HG03108 (cell line): Measurements from ENCODE around the gene CRYBG1.
A peak's percentile ranks its signal among the peaks of the same experiment; 100 is the strongest.

Experiments
- ATAC-seq: cut with Tn5 transposase; IDR thresholded peaks from one replicate; pipeline ENCODE4 v1.9.1; 2021; ENCODE audit warnings: moderate library complexity; ENCODE audit not compliant: unreplicated experiment

The CRYBG1 gene, protein sequence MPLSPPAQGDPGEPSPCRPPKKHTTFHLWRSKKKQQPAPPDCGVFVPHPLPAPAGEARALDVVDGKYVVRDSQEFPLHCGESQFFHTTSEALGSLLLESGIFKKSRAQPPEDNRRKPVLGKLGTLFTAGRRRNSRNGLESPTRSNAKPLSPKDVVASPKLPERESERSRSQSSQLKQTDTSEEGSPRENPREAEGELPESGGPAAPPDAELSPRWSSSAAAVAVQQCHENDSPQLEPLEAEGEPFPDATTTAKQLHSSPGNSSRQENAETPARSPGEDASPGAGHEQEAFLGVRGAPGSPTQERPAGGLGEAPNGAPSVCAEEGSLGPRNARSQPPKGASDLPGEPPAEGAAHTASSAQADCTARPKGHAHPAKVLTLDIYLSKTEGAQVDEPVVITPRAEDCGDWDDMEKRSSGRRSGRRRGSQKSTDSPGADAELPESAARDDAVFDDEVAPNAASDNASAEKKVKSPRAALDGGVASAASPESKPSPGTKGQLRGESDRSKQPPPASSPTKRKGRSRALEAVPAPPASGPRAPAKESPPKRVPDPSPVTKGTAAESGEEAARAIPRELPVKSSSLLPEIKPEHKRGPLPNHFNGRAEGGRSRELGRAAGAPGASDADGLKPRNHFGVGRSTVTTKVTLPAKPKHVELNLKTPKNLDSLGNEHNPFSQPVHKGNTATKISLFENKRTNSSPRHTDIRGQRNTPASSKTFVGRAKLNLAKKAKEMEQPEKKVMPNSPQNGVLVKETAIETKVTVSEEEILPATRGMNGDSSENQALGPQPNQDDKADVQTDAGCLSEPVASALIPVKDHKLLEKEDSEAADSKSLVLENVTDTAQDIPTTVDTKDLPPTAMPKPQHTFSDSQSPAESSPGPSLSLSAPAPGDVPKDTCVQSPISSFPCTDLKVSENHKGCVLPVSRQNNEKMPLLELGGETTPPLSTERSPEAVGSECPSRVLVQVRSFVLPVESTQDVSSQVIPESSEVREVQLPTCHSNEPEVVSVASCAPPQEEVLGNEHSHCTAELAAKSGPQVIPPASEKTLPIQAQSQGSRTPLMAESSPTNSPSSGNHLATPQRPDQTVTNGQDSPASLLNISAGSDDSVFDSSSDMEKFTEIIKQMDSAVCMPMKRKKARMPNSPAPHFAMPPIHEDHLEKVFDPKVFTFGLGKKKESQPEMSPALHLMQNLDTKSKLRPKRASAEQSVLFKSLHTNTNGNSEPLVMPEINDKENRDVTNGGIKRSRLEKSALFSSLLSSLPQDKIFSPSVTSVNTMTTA (N-terminal part only)

DNA sequence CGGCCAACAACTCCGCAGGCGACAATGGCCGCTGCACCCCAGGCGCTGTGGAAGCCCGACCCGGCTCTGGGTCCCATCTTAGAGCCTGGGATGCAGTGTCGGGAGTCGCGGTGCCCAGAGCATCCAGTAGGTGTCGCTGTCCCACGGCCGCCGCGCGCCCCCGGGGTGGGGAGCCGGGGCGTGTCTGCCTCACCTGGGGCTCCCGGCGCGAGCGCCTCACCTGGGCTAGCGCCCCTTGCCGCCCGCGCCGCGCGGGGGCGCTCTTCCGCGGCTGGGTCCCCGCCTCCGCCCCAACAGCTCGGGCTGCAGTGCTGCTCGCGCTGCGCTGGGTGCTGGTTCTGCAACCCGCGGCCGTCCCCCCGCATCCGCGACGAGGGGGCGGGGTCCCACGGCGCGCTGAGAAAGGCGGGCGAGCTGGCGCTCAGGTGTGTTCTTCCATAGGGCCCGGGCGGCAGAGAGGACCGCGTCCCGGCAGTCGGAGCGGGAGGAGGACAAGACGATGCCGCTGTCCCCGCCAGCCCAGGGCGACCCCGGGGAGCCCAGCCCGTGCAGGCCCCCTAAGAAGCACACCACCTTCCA lies at the start of gene CRYBG1:
CRYBG1 (plus strand) TSS at position 308 of the 579 bp plus-strand sequence; CDS start at position 500, 192 bp downstream.
- ATAC-seq, result peak; percentile 70

- ATAC-seq, result no peak
Observed at GRCh38 chr6:106315765-106316374, 44.6 kb upstream of the CRYBG1 start.

- ATAC-seq, result peak; percentile 46
Observed at GRCh38 chr6:106316375-106316766, 44.1 kb upstream of the CRYBG1 start.

DNA sequence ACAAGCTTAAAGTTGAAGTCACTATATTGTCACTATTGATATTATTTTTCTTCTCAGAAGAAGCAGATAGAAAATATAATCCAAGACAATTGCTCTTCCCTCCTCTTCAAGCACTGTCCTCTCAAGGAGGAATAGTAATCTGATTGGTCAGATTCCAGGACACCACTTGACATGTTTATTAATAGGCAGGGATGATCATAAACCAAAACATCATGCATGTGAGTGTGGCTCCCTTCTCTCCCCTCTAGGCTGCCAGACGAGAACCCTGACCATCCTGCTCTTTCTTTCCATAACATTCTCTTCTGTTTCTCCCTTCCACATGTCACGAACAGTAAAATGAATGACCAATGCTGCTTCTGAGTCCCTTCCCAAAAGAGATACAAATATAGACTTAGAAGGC lies 42.5 kb upstream of the CRYBG1 start:
- no peak for ATAC-seq

GRCh38 chr6:106318851-106319250 lies 41.7 kb upstream of the CRYBG1 start:
- no peak for ATAC-seq

- ATAC-seq, result no peak
Observed at GRCh38 chr6:106321940-106322339, 38.6 kb upstream of the CRYBG1 start.

DNA sequence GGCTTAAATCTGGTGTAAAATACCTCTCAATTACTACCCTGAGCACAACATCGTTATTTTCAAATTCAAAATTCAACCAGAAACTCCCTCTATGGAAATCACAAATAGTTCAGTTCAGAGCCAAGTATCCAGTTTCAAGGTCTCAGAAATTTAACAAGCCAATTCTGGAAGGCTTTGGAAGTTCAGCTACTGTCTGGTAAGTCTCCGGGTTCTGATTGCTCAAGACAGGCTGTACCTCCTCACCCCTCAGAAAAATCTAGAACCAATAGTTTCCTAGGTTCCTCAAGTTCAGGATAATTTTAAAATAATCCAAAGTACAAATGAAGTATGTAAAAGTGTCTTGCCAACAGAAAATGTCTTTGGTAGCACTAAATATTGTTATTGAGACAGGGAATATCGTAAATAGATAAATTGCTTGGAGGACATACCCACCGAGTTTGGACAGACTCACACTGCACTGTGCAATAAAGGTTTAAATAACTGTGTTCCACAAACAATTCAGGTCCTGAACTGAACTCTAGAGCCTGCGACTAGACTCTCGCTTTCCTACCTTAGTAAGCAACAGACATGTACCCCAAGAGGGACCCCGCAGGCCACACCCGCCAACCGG lies 35.7 kb upstream of the CRYBG1 start:
- ATAC-seq, result no peak

- ATAC-seq, result peak; percentile 95
Observed at GRCh38 chr6:106325336-106326178, 35.0 kb upstream of the CRYBG1 start, which contains the start of gene ATG5. Gene ATG5, minus strand, starts transcription at chr6:106325760. Its CDS starts 9,552 bp downstream, at chr6:106316208.

DNA sequence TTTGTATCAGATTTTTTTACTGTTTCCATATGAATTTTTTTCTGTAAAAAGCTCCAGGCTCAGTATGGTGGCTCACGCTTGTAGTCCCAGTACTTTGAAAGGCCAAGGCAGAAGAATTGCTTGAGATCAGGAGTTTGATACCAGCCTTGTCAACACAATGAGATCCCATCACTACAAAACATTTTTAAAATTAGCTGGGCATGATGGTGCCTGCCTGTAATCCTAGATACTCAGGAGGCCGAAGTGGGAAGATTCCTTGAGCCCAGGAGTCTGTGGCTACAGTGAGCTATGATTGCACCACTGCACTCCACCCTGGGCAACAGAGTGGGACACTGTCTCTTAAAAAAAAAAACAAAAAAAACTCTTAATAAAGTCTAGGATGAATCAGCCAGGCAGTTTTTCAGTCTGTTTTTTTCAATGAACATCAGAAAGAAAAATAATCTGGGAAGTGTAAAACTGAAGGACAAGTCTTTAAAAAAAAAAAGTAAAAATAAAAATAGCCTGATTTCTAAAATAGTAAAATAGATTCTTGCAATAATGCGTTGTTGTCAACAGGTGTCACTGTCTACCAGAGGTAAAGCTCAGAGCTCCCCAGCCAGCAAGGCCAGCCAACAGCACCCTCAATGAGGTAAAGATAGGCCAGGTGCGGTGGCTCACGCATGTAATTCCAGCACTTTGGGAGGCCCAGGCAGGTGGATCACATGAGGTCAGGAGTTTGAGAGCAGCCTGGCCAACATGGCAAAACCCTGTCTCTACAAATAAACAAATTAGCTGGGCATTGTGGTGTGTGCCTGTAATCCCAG lies 25.7 kb upstream of the CRYBG1 start:
- no peak for ATAC-seq

GRCh38 chr6:106339334-106340029 lies 21.0 kb upstream of the CRYBG1 start:
- no peak for ATAC-seq

DNA sequence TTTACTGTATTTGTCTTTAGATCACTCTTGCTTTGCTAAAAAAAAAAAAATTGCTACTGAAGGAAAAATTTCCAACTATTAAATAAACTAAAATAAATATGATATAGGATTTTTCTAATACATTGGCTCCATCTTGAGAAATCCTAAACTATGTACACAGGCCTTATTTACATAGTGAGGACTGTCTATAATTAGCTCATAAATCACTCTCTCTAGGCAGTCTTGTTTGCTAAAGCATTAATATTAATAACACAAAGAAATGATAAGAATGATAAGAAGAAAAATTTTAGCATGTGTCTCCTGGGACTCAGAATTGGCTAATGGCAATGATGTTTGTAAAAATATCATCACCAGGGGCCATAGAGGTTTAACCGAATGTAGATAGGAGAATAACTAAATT lies 13.3 kb upstream of the CRYBG1 start:
- no peak for ATAC-seq

- ATAC-seq, result no peak
Observed at GRCh38 chr6:106356378-106356777, 4.1 kb upstream of the CRYBG1 start.

GRCh38 chr6:106359959-106360409 lies 533 bp upstream of the CRYBG1 start:
- no peak for ATAC-seq

GRCh38 chr6:106360989-106361430 lies 493 bp downstream of the CRYBG1 start:
- ATAC-seq, result peak; percentile 26

DNA sequence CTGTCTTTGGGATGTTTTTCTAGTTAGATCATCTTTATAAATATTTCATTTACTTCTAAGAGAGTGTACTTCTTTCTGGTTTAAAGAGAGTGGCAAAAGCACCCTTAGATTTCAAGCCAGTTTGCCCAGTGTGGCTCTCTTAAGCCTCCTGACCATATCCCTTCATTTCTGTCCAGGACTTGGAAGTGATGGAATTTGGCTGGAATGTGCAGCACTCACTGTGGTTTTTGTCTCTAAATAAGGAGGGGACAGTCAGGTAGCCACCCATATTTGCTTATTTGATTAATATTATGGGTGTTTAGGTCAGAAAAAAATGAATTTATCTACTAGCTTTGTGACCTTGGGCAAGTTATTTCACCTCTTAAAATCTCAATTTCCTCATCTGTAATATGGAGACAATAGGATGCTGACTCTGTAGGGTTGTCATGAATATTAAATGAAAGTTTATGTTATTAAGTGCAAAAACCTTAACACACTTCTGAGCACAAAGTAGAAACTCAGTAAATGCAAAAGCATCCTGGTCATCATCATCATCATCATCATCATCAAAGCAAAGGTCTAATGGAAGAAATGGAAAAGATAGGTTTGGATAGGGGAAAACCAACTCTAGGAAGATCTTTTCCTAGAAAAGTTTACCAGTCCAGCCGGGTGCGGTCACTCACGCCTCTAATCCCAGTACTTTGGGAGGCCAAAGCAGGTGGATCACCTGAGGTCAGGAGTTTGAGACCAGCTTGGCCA lies 3.1 kb downstream of the CRYBG1 start:
- ATAC-seq, result no peak

DNA sequence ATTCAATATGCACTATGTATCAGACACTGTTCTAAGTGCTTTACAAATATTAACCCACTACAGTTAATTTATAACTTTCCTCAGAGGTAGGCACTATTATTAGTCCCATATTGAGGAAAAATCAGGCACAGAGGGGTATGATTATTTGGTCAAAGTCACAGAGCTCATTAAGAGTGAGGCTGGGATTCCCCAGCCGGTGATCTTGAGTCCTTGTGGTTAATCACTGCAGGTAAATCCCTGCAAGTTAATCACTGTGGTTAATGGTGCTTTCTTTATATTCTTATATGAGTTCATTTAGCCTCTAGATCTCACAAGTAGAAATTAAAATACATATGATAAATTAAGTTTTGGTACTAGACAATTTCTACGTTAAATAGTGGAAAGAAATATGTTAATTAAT lies 9.2 kb downstream of the CRYBG1 start:
- no peak for ATAC-seq

DNA sequence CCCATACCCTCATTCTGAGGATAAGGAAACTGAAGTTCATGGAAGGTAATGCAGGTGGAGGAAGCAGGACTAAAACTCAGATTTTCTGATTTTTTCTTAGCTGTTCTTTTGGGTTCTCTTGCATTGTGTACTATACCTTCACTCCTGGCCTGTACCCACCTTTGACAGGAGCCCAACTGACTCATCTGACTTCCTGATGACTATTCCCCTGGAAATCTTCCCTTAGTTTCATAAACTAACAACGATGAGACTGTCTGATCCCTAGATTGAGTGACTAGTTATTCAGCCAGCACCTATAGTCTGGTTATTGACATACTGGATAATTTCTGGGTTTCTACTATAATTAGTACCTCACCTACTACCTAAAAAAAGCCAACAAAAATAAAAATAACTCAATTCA lies 10.1 kb downstream of the CRYBG1 start:
- no peak for ATAC-seq
